ENCODE results near the gene INTS3. TPM values are rescaled to one million over a fixed set of nuclear protein-coding genes. Genes with fewer than 3 reads are reported as not detected.

The INTS3 gene
- total and polyA plus RNA-seq, 9 of the 15 experiments (the other 6 are each of a cell fraction or from before 2014, with no cell fraction given): 6.3 to 24.1 (median 14.3) TPM

DNA sequence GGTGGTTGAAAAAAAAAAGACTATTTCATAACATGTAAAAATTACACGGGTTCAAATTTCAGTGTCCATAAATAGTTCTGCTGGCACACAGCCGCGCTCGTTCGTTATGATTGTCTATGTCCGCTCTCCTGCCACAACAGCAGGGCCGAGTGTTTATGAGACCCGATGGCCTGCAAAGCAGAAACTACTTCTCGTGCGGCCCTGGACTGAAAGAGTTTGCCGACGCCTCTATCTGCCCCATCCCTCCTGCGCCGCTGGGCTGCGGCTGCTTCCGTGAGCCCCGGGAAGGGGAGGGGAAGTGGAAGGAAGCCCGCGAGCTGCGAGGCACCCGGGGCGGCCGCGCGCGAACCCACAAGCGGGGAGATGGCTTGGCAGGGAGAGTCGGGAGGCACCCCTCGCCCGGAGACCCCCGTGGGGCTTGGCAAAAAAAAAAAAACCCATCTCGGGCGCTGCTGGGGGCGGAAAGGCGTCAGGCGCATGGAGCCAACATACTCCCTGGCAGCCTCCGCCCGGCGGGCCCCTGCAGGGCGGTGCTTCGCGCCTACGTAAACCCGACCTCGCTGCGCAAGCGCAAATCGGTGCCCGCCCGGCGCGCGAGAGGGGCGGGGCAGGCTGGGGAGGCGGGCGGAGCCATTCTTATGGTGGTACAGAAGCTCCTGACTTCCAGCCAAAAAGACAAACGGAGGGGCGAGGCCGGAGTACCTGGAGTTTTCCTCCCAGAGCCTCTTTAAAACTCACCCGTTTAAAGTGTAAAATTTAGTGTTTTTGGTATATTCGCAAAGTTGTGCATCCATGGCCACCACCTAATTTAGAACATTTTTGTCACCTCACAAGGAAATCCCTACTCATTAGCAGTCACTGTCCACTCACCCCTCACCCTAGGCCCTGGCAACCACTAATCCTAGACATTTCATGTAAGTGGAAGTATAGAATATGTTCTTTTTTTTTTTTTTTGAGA, 55.7 kb downstream of the INTS3 start (continued):
- TF ChIP-seq ZNF77 (CRISPR knock-in tag; IDR thresholded peaks at IDR 0.05) (no peak), CEBPB (tag; IDR thresholded peaks at IDR 0.05) (0 out of 2 replicates have a peak, but pooled peaks have one; percentile 13), HCFC1 (IDR thresholded peaks at IDR 0.05; ENCODE audit: low read depth, low read length) (no peak), KAT8 (IDR thresholded peaks at IDR 0.05; ENCODE audit: low read depth) (no peak)
- TF ChIP-seq, protein P1, sequence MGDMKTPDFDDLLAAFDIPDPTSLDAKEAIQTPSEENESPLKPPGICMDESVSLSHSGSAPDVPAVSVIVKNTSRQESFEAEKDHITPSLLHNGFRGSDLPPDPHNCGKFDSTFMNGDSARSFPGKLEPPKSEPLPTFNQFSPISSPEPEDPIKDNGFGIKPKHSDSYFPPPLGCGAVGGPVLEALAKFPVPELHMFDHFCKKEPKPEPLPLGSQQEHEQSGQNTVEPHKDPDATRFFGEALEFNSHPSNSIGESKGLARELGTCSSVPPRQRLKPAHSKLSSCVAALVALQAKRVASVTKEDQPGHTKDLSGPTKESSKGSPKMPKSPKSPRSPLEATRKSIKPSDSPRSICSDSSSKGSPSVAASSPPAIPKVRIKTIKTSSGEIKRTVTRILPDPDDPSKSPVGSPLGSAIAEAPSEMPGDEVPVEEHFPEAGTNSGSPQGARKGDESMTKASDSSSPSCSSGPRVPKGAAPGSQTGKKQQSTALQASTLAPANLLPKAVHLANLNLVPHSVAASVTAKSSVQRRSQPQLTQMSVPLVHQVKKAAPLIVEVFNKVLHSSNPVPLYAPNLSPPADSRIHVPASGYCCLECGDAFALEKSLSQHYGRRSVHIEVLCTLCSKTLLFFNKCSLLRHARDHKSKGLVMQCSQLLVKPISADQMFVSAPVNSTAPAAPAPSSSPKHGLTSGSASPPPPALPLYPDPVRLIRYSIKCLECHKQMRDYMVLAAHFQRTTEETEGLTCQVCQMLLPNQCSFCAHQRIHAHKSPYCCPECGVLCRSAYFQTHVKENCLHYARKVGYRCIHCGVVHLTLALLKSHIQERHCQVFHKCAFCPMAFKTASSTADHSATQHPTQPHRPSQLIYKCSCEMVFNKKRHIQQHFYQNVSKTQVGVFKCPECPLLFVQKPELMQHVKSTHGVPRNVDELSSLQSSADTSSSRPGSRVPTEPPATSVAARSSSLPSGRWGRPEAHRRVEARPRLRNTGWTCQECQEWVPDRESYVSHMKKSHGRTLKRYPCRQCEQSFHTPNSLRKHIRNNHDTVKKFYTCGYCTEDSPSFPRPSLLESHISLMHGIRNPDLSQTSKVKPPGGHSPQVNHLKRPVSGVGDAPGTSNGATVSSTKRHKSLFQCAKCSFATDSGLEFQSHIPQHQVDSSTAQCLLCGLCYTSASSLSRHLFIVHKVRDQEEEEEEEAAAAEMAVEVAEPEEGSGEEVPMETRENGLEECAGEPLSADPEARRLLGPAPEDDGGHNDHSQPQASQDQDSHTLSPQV (IDR thresholded peaks at IDR 0.05): peak; percentile 63; the same call in 1 of the 2 replicates
- TF ChIP-seq, protein P2, sequence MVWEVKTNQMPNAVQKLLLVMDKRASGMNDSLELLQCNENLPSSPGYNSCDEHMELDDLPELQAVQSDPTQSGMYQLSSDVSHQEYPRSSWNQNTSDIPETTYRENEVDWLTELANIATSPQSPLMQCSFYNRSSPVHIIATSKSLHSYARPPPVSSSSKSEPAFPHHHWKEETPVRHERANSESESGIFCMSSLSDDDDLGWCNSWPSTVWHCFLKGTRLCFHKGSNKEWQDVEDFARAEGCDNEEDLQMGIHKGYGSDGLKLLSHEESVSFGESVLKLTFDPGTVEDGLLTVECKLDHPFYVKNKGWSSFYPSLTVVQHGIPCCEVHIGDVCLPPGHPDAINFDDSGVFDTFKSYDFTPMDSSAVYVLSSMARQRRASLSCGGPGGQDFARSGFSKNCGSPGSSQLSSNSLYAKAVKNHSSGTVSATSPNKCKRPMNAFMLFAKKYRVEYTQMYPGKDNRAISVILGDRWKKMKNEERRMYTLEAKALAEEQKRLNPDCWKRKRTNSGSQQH (CRISPR knock-in tag; IDR thresholded peaks at IDR 0.05): no peak
- TF ChIP-seq, protein P3, sequence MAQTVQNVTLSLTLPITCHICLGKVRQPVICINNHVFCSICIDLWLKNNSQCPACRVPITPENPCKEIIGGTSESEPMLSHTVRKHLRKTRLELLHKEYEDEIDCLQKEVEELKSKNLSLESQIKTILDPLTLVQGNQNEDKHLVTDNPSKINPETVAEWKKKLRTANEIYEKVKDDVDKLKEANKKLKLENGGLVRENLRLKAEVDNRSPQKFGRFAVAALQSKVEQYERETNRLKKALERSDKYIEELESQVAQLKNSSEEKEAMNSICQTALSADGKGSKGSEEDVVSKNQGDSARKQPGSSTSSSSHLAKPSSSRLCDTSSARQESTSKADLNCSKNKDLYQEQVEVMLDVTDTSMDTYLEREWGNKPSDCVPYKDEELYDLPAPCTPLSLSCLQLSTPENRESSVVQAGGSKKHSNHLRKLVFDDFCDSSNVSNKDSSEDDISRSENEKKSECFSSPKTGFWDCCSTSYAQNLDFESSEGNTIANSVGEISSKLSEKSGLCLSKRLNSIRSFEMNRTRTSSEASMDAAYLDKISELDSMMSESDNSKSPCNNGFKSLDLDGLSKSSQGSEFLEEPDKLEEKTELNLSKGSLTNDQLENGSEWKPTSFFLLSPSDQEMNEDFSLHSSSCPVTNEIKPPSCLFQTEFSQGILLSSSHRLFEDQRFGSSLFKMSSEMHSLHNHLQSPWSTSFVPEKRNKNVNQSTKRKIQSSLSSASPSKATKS (CRISPR knock-in tag; IDR thresholded peaks at IDR 0.05): no peak
- TF ChIP-seq, protein P4, sequence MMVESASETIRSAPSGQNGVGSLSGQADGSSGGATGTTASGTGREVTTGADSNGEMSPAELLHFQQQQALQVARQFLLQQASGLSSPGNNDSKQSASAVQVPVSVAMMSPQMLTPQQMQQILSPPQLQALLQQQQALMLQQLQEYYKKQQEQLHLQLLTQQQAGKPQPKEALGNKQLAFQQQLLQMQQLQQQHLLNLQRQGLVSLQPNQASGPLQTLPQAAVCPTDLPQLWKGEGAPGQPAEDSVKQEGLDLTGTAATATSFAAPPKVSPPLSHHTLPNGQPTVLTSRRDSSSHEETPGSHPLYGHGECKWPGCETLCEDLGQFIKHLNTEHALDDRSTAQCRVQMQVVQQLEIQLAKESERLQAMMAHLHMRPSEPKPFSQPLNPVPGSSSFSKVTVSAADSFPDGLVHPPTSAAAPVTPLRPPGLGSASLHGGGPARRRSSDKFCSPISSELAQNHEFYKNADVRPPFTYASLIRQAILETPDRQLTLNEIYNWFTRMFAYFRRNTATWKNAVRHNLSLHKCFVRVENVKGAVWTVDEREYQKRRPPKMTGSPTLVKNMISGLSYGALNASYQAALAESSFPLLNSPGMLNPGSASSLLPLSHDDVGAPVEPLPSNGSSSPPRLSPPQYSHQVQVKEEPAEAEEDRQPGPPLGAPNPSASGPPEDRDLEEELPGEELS (CRISPR knock-in tag; IDR thresholded peaks at IDR 0.05; ENCODE audit: borderline replicate concordance): no peak
- TF ChIP-seq, protein P5, sequence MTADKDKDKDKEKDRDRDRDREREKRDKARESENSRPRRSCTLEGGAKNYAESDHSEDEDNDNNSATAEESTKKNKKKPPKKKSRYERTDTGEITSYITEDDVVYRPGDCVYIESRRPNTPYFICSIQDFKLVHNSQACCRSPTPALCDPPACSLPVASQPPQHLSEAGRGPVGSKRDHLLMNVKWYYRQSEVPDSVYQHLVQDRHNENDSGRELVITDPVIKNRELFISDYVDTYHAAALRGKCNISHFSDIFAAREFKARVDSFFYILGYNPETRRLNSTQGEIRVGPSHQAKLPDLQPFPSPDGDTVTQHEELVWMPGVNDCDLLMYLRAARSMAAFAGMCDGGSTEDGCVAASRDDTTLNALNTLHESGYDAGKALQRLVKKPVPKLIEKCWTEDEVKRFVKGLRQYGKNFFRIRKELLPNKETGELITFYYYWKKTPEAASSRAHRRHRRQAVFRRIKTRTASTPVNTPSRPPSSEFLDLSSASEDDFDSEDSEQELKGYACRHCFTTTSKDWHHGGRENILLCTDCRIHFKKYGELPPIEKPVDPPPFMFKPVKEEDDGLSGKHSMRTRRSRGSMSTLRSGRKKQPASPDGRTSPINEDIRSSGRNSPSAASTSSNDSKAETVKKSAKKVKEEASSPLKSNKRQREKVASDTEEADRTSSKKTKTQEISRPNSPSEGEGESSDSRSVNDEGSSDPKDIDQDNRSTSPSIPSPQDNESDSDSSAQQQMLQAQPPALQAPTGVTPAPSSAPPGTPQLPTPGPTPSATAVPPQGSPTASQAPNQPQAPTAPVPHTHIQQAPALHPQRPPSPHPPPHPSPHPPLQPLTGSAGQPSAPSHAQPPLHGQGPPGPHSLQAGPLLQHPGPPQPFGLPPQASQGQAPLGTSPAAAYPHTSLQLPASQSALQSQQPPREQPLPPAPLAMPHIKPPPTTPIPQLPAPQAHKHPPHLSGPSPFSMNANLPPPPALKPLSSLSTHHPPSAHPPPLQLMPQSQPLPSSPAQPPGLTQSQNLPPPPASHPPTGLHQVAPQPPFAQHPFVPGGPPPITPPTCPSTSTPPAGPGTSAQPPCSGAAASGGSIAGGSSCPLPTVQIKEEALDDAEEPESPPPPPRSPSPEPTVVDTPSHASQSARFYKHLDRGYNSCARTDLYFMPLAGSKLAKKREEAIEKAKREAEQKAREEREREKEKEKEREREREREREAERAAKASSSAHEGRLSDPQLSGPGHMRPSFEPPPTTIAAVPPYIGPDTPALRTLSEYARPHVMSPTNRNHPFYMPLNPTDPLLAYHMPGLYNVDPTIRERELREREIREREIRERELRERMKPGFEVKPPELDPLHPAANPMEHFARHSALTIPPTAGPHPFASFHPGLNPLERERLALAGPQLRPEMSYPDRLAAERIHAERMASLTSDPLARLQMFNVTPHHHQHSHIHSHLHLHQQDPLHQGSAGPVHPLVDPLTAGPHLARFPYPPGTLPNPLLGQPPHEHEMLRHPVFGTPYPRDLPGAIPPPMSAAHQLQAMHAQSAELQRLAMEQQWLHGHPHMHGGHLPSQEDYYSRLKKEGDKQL (CRISPR knock-in tag; IDR thresholded peaks at IDR 0.05; ENCODE audit: borderline replicate concordance): no peak

All from K562 (cell line).